Left colon (tissue), 2 donors: ENCODE data around the gene FOXN3. TPM values are rescaled to one million over a fixed set of nuclear protein-coding genes. Genes with fewer than 3 reads are reported as not detected.
A peak's percentile ranks its signal among the peaks of the same experiment; 100 is the strongest.

Experiments
- ATAC-seq: fragments of 200-7000 bp; cut with Tn5 transposase; one replicate; pipeline ENCODE4 v1.9.1; 2020; ENCODE audit warnings: mild to moderate bottlenecking, moderate library complexity
- DNase-seq, 2 donors: peaks; one replicate each; pipeline ENCODE4 v3.0.0-alpha.2; 2020
- intact Hi-C, 2 donors: fragments of 100-400 bp; cut with DNase I in 1 of 2; cut with micrococcal nuclease in 1 of 2; formaldehyde crosslinking; loops; one replicate each; pipeline versions ENCODE4 v1.11.2 to v1.14.0; 2022; cut with DNase I, micrococcal nuclease
- total RNA-seq, 2 donors: library from RNA; stranded (reverse); fragmentation: NEBNext Ultra II Directional; extraction: Animal tissue kit (Norgen Biotek cat#: 25700); gene quantifications; one replicate each; pipeline ENCODE4 v1.2.1, GENCODE V29; 2021
- donor health status: DM: no; HTN: no; CAD: no.
- donor health status: DM: yes; HTN: yes; CAD: no.

Gene FOXN3
- total RNA-seq, 2 donors from 2014 or later: 77.0 to 78.3 TPM

DNA sequence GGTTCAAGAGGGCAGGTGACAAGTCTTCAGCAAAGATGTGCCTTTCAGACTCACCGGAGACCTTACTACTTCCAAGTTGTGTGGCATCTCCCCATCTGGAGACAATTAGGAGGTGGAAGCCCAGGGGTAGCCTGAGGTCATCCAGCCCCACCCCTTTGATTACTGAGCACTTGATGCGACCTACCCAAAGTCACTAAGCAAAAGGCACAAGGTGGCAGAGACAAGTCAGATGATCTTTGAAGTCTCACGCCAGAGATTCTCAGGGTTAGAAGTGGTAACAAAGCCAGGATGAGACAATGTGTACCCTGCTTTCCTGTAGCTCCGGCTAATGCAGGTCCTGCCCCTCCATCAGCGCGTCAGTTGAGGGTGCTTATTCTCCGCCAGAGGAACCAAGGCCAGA is 1.4 kb upstream of the FOXN3 start:
- intact Hi-C loops: loop anchor here in 1 of 2 donors (10.0 kb wide), 2 partner anchors 114 to 496 kb away; no protein-coding TSS in a partner anchor

DNA sequence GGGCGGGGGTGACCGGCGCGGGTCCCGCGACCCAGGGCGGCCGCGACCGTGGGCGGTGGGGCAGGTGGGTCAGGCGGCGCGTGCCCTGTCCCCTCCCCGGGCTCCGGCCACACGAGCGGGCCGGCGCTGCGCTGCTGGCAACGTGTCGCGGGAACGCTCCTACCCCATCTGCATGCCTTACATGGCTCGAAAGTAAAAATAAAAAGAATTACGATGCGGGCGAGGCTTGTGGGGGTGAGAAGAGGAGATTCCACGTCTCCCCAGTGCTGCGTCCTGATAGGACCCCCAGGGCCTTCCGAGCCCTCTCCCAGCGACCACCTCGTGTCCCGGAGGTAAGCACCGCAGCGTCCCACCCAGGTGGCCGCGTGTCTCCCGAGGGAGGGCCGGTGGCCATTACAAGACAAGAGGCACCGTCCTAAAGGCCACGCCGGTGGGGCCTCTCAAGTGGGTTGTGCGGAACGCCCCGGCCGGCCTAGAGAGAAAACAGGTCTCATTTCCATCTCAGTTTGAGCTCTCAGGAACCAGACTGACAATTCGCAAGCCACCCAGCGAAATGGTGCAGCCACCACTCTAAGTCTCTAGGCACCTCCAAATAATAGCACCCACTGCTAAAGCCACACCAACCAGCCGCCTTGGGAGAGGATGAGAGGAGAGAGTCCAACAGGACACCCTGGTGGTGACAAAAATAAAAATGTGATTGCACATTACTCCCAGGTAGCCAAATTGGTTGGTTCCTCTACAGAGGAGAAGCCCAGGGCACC is 612 bp upstream of the FOXN3 start:
- DNase-seq: peak; percentile 69 to 71
- intact Hi-C loops: loop anchor here in 1 of 2 donors (10.0 kb wide), 2 partner anchors 113 to 497 kb away; no protein-coding TSS in a partner anchor
- peak; percentile 24 for ATAC-seq

More for the DNA sequence above, 1.4 kb upstream of the FOXN3 start:
- ATAC-seq: no peak
- DNase-seq: no peak

DNA sequence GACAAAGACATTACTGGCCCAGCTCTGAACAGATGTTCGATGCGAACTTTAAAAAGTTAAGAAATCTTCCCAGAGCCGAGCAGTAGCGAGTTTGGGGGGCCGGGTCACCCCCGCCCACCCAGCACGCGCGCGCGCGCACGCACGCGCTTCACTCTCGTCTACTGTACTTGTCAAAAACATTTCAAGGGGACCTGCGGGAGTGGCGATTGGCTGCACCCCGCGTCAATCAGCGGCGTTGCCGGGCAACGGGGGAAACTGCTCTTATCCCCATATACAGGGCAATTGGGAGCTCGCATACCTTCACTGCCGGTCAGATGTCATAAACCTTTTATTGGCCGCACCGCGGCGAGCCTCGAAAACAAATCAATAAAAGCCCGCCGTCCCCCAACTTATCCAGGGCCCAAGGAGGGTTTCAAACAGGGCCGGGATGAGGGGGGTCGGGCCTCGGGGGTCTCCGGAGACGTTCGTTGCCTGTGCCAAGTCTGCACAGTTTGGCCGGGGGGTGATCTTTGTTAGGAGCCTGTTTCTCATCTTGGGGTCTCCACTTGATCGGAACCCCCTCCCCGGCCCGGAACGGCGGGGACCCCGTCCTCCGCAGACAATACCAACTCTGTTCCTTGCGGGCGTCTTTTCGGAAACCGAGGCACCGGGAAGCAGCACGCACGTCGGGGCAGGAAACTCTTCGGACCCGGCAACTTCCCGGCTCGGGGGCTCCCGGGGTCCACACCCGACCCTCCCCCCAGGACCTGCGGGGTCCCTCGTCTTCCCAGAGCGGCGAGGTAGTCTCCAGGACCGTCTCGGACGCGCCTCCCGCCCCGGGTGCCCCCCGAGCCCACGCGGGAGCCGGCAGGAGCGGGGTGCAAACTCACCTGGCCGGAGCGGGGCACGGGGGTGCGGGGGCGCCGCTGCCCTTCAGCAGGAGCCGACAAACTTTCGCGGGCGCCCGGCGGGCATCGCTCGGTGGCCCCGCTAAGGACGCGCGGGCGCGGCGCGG is 734 bp downstream of the FOXN3 start:
- peak; percentile 97 to 99 for DNase-seq
- peak; percentile 80 for ATAC-seq
- intact Hi-C loops: loop anchor here in 1 of 2 donors (10.0 kb wide), 2 partner anchors 111 to 499 kb away; no protein-coding TSS in a partner anchor

DNA sequence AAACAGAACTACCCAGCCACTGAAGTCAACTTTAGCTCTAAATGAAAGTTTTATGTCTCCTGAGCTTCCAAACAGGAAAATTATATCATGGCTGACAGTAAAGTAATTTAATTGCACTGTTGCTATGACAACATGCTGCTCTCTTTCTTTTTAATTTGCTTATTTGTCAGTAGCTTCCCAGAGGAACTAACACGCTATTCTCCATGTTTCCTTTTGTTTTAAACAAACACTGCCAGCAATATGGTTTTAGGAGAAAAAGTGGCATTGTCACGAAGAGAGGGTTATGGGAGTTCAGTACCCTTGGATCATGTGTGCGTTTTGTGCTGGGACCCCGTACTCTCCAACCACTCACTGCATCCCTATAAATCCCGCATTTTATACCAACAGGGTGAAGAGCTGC is 1.9 kb downstream of the FOXN3 start:
- DNase-seq (no peak), ATAC-seq (peak; percentile 17)
- intact Hi-C loops: loop anchor here in 1 of 2 donors (10.0 kb wide), 2 partner anchors 110 to 500 kb away; no protein-coding TSS in a partner anchor

DNA sequence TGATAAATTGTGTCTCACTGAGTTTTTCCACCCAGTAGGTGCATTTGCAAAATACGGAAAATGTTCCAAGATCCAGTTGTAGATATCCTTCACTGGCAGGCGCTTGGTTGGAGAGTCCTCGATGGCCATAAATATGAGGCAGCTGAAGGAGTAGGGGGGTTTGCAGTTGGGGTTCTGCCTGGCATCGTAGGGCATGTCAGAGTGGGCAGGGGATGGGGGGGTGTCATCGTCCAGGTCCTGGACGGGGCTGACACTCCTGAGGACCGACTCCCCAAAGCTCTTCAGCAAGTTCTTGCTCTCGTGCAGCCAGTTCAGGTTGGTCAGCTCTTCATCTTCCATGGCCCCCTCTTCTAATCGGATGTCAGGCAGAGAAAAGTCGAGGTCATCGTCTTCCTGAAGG is 5.1 kb downstream of the FOXN3 start:
- DNase-seq: no peak
- intact Hi-C loops: loop anchor here in 1 of 2 donors (10.0 kb wide), 2 partner anchors 107 to 503 kb away; no protein-coding TSS in a partner anchor
- no peak for ATAC-seq

DNA sequence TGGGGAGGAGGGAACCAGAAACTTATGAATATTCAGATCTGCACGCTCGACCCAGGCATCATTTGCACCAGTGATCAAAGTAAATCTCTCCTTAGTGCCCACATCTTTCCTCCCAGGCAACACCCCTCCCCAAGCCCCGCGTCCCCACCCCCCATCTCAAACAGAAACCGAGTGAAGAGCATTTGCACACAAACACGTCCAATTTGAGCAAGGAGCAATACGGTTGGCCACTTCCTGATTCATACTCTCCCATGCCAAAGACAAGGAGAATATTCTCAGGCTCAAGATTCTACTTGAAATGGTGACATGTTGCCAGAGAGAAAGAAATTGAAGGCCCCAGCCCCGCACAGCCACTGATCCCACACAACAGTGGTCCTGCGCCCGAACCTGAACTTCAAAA is 7.1 kb downstream of the FOXN3 start:
- intact Hi-C loops: loop anchor here in 1 of 2 donors (10.0 kb wide), 2 partner anchors 105 to 505 kb away; no protein-coding TSS in a partner anchor
- ATAC-seq (no peak), DNase-seq (no peak)

DNA sequence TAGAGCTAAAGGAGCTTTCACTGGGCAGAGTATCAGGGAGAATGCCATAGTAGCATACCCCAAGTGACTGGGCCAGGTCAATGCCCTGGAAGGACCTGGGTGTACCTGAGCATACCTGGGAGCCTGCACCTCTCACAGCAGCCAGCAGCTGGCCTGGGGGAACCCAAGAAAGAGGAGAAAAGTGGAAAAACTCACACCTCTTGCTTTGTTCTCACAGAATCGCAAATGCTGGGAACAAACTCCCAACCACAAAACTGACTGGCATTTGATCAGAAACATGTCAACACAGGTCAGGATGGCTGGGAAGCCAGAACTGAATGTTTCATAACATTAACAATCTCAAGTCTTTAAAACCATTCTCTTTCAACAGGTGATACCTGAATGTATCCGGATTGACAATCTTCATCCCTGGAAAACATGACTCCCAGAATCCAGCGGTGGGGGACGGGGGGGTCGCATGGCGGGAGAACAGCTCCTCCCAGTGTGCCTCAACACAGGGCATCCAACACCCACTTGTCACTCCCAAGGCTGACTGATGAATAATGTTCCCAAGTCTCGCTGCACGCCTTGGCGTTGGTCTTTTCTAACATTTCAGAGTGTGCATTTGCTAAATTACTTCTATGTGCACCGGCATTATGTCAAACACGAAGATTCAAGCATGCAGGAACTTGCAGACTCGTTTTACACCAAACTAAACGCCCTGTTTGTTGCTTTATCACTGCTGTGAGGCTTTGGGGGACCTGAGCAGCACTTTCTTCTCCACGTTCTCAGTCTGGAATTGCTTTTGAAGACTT is 7.9 kb downstream of the FOXN3 start:
- ATAC-seq (no peak), DNase-seq (no peak)
- intact Hi-C loops: no loop called here

DNA sequence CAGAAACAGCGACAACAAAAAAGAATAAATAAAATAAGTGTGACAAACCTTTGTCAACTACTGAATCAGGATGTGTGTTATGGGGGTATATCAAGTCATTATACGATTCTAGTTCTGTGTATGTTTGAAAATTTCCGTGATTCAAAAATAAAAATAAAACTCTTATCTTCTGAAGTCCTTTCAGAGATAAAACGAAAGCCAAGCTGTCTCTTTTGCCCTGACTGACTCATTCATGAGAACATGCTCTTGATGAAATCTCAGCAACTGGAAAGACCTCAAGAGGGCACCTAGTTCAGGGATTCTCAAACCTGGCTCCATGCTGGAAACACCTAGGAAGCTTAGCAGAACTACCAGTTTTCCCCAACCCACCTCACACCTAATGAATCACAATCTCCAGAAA is 9.2 kb downstream of the FOXN3 start:
- DNase-seq: no peak
- no peak for ATAC-seq
- intact Hi-C loops: no loop called here

DNA sequence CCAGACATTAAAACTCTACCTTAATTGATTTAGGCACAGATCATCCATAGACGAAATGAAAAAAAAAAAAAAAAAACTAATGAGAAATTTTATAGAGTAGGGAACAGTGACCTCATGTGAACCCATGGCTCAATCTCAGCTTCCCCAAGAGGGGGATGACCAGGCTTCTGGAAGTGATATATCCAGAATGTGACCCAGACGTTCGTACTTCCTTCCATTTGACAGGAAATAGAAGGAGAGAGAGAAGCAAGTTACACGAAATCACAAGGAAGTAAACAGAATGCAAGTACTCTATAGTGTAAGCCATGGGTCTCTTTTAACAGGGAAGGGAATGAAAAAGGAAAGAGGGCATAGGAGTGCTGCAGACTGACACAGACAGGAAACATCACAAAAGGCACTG is 10.1 kb downstream of the FOXN3 start:
- DNase-seq (no peak), ATAC-seq (peak; percentile 44)
- intact Hi-C loops: no loop called here

DNA sequence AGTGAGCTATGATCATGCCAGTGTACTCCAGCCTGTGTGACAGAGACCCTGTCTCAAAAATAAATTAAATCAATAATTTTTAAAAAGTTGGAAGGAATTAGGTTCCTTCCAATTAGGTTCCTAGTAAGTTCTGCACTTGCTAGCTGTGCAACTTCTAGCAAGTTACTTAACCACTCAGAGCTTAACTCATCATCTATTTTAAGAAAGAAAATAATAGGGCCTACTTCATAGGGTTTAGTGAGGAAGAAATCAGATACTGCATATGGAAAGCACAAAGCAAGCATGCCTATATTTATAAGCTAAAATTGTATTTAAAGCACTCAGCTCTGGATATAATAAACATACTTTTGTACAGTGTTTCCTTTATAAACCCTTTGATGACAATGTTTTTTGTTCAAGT is 10.7 kb downstream of the FOXN3 start:
- intact Hi-C loops: no loop called here
- DNase-seq (no peak), ATAC-seq (no peak)

DNA sequence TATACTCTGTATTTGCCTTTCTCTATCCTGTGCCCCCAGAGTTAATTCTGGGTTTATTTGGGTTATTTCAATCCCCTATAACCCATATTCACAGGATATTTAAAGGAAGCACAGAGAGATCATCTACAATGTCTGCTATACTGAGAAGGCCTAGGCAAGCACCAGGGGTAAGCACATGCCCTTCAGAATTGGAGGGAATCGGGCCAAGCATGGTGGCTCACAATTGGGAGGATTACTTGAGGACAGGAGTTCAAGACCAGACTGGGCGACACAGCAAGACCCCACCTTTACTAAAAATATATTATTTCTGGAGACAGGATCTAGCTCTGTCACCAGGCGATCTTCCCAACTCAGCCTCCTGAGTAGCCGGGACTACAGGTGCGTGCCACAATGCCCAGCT is 11.3 kb downstream of the FOXN3 start:
- DNase-seq (no peak), ATAC-seq (no peak)
- intact Hi-C loops: no loop called here

DNA sequence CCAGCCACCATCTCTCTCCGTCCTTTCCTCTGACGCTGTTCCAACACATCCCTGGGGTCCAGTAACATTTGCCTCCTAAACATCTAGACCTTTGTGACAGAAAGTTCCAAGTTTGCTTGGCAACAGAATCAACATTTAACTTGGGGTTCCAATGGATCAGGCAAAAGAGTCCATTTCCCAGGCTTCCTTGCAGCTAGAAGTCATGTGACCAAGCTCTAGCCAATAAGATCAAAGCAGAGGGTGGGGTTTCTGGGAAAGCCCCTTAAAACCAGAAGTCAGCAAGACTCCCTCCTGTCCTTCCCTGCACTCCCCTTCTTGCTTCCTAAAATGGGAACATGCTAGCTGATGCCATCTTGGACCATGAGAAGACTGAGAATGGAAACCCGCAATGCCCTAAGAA is 14.7 kb downstream of the FOXN3 start:
- no peak for DNase-seq
- intact Hi-C loops: no loop called here
- ATAC-seq: no peak

DNA sequence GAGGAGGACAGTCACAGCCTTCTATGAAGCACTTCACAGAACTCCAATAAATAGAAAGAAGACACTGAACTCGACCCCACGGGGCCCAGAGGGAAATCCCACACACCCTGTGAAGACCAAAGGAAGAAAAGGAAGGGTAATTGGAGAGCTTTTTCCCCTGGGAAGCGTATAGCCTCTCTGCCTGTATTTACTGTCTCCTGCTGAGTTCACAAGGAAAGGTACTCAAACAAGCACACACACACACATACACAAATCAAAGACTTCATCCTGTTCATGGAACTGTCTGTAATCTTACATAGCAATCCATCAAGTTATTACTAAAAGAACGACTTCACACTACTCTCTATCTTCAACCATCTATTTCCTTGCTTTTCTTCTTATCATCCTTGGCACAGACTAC is 15.3 kb downstream of the FOXN3 start:
- intact Hi-C loops: no loop called here
- DNase-seq (no peak), ATAC-seq (no peak)

DNA sequence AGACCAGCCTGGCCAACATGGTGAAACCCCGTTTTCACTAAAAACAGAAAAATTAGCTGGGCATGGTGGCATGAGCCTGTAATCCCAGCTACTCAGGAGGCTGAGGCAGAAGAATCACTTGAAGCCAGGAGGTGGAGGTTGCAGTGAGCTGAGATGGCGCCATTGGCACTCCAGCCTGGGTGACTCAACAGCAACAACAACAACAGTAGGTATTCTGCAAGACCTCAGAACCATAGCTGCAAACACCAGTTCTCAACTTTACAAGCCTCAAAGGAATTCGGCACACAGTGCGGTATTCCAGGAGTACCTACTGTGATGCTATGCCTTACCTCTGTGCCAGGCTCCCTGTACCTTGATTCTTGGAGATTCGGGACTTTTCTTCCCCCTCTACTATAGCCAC is 15.8 kb downstream of the FOXN3 start:
- intact Hi-C loops: no loop called here
- no peak for DNase-seq
- no peak for ATAC-seq

DNA sequence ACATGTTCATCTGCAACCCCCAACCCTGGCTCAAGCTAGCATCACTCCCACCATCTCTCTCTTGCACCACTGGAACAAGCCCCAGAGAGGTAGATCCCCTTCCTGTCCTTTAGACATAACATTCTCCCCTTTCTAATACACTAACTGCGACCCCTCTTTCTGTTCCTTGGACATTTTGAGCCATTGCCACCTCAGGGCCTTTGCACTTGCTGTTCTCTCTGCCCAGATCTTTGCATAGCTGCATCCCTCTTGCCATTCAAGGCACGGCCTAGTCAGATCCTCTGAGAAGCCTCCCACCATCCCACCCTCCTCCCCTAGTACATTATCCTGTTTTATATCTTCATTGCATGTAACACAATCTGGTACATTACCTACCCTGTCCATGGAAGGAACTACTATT is 16.5 kb downstream of the FOXN3 start:
- ATAC-seq (no peak), DNase-seq (no peak)
- intact Hi-C loops: no loop called here

DNA sequence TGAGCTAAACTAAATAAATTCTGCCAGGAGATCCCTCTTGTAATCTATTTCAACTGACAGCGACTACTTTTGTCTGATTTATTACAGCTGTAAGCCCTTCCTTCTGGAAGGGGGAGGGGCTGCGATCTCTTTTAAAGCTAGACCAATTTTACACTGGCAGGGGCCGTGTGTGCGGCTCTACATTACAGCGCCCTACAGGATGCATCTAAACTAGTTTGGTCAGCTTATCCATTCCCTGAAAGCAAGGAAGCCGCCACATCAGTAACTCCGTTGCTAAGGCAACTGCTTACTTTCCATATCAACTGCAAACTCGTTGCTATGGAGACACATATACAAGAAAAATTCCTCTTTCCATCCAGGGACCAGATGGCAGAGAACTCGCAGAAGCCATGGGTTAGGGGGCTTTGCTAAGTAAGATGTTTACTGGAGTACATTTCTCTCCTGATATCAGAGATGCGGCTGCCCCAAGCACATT is 17.4 kb downstream of the FOXN3 start:
- intact Hi-C loops: no loop called here
- ATAC-seq: no peak
- no peak for DNase-seq

DNA sequence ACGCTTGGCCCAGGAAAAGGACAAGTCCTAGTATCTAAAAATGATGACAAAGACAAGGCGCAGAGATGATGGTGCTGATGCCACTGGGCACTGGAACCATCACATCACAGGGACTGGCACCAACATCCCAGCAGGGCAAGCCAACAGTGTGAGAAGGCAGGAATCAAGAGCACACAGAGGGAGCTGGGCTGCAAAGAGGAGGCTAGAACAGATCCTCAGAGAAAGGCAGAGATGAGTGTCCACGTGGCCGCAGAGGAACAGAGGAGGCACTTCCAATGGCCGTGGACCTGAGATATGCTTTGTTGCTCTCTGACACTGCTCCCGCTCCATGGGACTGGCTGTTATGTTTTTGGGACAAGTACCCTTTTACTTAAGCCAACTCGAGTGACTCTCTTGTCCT is 17.9 kb downstream of the FOXN3 start:
- DNase-seq (no peak), ATAC-seq (no peak)
- intact Hi-C loops: no loop called here

DNA sequence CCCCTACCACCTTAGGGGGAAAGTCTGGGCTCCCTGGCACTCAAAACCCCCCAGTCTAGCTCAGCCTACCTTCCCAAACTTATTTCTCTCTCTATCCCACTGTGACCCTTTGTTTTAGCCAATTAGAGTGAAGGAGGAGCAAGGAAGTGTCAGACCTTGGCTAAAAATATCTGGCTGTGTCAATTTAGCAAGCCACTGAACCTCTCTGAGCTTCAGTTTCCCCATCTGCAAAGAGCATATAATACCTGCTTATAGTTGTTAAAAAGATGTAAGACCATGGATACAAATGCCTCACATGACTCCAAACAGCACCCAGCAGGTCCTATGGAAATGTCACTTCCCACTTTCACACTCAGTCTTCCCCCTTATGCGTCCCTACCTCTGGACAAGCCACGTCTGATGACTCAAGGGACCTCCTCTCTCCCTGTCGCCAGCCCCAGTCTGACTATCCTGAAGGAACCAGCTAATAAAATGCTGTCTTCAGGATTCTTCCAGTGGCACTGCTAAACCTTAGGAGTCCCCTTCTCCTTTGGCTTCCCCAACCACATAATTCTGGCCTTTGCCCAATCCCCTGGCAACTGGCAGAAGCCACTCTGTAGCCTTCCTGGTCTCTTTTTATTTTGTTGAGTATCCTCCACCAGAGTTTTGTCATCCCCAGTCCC is 19.3 kb downstream of the FOXN3 start:
- DNase-seq (no peak), ATAC-seq (no peak)
- intact Hi-C loops: no loop called here
